ENCODE data around the gene FASTKD1.
"Not testable (repeated sequence)": the region's sequence is repeated elsewhere in the genome, so short reads cannot be mapped to it uniquely, and the experiment has no call there.

The FASTKD1 gene

DNA sequence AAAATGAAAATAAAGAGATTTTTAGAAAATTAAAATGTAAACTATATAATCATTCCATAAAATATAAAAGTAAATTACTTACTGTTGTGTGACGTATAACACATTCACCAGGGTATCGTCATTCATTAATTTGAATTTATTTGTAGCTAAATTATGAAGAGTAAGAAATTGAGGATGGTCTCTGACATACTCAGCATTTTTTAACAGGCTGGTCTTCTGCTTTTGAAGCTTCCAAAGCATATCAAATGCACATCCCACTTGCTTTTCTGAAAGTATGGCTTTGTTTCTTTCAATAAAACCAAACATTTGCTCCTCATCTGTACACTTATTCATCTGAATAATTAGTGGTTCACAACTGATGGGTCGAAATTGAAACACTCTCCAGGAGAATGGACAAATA, 2.1 kb downstream of the FASTKD1 start:
- DNase-seq (ENCODE audit: low spot score) = no peak

GRCh38 chr2:169570752-169571151, 2.9 kb downstream of the FASTKD1 start:
- not testable (repeated sequence) for DNase-seq (ENCODE audit: low spot score)

DNA sequence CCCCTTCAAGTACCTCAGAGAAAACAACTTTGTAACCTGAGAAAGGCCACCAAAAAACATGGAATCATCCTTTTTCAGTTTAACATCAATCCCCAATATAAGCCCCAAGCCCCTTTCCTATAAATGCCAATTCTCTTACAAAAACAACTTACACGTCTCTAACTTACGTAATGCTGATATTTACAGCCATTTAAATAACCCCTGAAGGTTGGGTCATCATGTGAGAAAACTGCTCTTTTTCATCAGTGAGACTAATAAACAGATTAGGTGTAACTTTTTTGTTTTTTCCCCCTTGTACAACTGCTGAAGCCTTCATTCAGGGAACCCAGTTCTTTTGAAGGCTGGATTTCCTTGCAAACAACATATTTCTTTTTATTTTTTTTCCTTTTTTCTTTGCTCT, 3.7 kb downstream of the FASTKD1 start:
- DNase-seq (ENCODE audit: low spot score) = no peak

DNA sequence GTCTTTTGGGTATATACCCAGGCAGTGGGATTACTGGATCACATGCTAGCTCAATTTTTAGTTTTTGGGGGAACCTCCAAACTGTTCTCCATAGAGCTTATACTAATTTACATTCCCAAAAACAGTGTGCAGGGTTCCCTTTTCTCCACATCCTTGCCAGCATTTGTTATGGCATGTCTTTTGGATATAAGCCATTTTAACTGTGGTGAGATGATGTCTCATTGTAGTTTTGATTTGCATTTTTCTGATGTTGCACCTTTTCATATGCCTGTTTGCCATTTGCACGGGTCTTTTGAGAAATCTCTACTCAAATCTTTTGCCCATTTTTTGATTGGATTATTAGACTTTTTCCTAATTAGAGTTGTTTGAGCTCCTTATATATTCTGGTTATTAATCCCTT, 8.0 kb downstream of the FASTKD1 start:
- no peak for DNase-seq (ENCODE audit: low spot score)

DNA sequence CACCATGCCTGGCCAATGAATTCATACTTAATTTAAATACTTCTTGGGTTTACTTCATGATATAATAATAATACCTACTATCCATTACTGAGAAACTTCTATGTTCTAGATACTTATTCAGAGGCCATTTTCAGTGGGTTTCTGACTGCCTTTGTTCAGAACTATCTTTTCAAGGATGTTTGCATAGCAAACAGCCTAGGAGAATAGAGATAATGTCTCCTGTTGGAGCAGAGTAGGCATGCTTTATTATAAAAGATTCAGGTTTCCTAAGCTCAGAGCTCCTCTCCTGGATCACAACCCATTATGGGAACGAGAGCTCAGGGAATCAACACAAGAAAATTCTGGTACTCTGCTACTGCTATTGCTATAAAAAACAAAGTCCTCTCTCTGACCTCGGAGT, 11.1 kb downstream of the FASTKD1 start:
- no peak for DNase-seq (ENCODE audit: low spot score)

DNA sequence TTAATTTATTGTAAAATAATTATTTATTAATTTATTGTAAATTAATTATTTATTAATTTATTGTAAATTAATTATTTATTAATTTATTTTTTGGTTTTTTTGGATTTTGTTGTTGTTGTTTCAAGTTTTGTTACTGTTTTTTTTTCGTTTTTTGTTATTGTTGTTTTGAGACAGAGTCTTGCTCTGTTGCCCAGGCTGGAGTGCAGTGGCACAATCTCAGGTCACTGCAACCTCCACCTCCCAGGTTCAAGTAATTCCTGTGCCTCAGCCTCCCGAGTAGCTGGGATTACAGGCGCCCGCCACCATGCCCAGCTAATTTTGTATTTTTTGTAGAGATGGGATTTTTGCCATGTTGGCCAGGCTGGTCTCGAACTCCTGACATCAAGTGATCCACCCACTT, 11.6 kb downstream of the FASTKD1 start:
- DNase-seq (ENCODE audit: low spot score) = not testable (repeated sequence)

- no peak for DNase-seq (ENCODE audit: low spot score)
Measured at GRCh38 chr2:169561364-169561763, 12.3 kb downstream of the FASTKD1 start.

- DNase-seq (ENCODE audit: low spot score) = no peak
Measured at GRCh38 chr2:169546756-169547155, 26.9 kb downstream of the FASTKD1 start.

DNA sequence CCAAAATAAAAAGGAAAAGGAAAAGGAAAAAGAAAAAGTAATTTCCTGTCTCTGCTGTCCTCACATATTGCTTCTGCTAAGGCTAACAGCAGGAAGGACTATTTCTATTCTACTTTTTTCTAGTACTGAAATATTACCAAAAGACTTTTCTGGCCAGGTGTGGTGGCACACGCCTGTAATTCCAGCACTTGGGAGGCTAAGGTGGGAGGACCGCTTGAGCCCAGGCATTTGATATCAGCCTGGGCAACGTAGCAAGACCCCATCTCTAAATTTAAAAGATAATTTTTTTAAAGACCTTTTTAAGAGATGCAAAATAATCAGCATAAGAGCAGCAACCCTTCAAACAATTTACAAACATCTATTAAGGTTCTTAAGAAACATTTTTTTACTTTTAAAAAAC, 31.2 kb downstream of the FASTKD1 start:
- DNase-seq (ENCODE audit: low spot score) = no peak

- no peak for DNase-seq (ENCODE audit: low spot score)
Measured at GRCh38 chr2:169540146-169540545, 33.5 kb downstream of the FASTKD1 start.

- not testable (repeated sequence) for DNase-seq (ENCODE audit: low spot score)
Measured at GRCh38 chr2:169539460-169539859, 34.2 kb downstream of the FASTKD1 start.

- DNase-seq (ENCODE audit: low spot score) = peak; percentile 34
Measured at GRCh38 chr2:169528271-169528701, 45.4 kb downstream of the FASTKD1 start.

- no peak for DNase-seq (ENCODE audit: low spot score)
Measured at GRCh38 chr2:169526451-169526850, 47.2 kb downstream of the FASTKD1 start.

DNA sequence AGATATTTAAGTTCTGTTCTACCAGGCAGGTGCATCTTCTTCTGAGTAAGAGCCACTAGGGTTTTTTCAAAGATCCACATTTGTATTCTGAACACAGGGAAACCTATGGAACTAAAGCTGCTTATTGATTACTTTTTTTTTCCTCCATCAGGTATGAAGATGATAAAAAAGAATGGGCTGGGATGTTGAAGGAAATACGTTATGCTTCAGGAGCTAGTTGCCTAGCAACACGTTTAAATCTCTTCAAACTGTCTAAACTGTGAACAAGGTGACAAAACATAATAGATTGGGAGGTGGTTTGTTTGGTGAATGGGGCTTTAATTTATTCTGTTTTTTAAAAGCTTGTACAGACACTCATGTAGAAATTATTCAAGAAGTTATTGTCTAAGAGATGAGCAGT, 48.2 kb downstream of the FASTKD1 start:
- DNase-seq (ENCODE audit: low spot score) = no peak

DNA sequence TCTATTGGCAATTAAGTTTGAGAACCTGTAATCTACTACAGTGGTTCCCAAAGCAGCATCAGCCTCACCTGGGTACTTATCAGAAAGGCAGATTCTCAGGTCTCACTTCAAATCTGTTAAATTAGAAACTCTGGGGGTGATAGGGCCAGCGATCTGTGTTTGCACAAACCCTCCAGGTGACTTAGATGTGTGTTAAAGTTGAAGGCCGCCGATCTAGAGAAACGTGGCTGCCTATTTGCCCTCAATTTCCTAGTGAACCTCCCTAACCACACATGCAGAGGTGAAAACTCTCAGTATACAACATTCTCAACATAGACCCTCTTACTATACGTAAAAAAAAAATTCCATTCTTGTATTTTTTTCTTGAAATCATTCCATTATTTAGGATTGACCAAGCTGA, 50.0 kb downstream of the FASTKD1 start:
- no peak for DNase-seq (ENCODE audit: low spot score)

DNA sequence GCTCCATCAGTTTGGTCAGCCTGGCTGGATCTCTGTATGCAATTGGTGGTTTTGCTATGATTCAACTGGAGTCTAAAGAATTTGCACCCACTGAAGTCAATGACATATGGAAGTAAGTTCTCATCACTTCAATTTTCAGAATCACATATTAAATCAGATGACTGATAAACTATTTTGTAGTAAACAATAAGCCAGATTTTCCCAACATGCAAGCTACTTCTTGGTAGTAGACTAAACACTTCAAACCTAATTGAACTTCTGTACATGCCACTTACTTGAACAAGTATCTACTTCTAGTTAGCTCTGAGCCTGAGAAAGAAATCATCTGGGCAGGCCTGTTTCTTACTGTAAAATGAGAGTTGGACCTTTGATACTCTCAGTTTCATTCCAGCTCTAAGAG, 52.8 kb downstream of the FASTKD1 start:
- no peak for DNase-seq (ENCODE audit: low spot score)

- DNase-seq (ENCODE audit: low spot score) = not testable (repeated sequence)
Measured at GRCh38 chr2:169516488-169516995, 57.1 kb downstream of the FASTKD1 start.

GRCh38 chr2:169514758-169515157, 58.9 kb downstream of the FASTKD1 start:
- DNase-seq (ENCODE audit: low spot score) = not testable (repeated sequence)

GRCh38 chr2:169513926-169514325, 59.7 kb downstream of the FASTKD1 start:
- DNase-seq (ENCODE audit: low spot score) = no peak

DNA sequence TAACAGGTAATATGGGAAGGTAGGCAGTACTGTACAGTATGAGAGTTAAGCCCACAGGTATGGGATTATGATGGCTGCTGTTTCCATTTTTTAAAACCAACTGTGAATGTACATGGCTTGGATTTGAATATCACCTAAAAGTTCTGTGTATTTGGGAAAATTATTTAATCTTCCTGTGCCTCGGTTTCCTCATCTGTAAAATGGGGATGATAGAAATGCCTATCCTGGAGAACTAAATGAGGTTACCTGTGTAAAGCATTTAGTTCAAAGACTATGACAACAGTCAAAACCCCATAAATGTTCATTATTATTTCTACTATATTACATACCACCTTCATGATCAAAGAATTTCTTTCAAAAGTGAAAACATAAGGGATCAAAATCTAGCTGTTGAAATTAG, 60.6 kb downstream of the FASTKD1 start:
- no peak for DNase-seq (ENCODE audit: low spot score)

DNA sequence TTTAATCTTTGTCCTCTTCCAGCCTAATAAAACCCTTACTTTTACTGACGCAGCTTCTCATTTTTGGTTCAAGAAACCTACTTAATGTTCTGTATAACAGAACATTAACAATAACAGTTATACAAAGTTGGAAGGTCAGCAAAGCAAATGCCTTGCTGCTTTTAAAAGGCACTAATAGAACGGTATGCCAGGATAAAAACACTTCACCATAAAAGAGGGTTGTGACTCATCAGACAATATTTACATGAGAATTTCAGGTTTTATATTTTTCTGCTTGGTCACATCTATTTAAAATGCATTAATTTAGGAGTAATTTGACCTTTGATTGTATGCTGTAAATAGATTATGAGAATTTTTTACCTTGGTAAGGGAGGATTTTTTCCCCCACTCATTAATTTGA, 61.1 kb downstream of the FASTKD1 start:
- DNase-seq (ENCODE audit: low spot score) = no peak

GRCh38 chr2:169511818-169512217, 61.8 kb downstream of the FASTKD1 start:
- DNase-seq (ENCODE audit: low spot score) = no peak

- no peak for DNase-seq (ENCODE audit: low spot score)
Measured at GRCh38 chr2:169510496-169510895, 63.2 kb downstream of the FASTKD1 start.

DNA sequence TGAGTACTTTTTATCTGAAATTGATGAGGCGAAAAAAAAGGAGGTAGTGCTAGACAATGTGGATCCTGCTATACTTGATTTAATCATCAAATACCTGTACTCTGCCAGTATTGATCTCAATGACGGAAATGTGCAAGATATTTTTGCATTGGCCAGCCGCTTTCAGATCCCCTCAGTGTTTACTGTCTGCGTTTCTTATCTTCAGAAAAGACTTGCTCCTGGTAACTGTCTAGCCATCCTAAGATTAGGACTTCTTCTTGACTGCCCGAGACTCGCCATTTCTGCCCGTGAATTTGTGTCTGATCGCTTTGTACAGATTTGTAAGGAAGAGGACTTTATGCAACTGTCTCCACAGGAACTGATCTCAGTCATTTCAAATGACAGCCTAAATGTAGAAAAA, 63.7 kb downstream of the FASTKD1 start:
- no peak for DNase-seq (ENCODE audit: low spot score)
